Eye (tissue), 1 donor: ENCODE data around the gene KNTC1.
"Not testable (repeated sequence)": the region's sequence is repeated elsewhere in the genome, so short reads cannot be mapped to it uniquely, and the experiment has no call there.

ENCODE experiments used
- DNase-seq: peaks from one replicate; pipeline ENCODE4 v3.0.0-alpha.2; 2015

The KNTC1 gene

DNA sequence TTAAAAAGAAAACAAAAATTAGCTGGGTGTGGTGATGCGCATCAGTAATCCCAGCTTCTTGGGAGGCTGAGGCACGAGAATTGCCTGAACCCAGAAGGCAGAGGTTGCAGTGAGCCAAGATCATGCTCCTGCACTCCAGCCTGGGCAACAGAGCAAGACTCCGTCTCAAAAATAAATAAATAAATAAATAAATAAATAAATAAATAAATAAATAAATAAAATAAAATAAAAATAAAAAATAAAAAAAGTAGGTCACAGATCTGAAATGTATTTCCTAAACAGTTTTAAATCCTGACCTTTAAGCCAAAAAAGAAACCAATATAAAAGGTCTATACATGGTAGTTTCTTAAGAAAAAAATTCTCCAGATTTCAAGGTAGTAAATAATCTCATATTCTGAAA, 14.0 kb upstream of the KNTC1 start:
- not testable (repeated sequence) for DNase-seq

DNA sequence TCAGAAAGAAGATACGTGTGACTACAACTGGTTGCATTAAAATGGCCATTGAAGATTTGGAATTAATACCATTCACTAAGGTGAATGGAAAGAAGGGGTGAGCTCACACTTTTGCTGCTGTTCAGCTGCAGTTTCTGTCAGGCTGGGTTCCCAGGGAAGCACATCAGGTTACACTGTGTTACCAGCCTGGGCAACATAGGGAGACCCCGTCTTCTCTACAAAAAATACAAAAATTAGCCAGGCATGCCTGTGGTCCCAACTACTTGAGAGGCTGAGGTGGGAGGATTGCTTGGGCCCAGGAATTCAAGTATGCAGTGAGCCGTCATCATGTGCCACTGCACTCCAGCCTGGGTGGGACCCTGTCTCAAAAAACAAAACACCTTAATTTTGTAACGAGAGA, 13.4 kb upstream of the KNTC1 start:
- no peak for DNase-seq

DNA sequence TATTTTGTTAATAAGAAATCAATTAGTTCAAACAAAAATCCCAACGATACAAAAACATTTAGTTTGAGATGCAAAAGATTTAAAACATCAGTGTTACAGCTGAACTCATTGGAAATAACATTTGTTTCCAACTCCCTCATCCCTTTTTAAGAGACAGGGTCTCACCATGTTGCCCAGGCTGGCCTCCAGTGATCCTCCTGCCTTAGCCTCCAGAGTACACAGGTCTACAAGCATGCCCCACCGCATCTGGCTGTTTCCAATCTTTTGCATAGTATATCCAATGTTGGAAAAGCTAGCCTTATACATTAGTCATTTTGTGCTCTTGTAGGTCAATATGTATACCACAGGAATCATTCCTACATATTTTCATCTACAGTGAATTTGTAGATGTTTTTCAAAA, 11.8 kb upstream of the KNTC1 start:
- no peak for DNase-seq

DNA sequence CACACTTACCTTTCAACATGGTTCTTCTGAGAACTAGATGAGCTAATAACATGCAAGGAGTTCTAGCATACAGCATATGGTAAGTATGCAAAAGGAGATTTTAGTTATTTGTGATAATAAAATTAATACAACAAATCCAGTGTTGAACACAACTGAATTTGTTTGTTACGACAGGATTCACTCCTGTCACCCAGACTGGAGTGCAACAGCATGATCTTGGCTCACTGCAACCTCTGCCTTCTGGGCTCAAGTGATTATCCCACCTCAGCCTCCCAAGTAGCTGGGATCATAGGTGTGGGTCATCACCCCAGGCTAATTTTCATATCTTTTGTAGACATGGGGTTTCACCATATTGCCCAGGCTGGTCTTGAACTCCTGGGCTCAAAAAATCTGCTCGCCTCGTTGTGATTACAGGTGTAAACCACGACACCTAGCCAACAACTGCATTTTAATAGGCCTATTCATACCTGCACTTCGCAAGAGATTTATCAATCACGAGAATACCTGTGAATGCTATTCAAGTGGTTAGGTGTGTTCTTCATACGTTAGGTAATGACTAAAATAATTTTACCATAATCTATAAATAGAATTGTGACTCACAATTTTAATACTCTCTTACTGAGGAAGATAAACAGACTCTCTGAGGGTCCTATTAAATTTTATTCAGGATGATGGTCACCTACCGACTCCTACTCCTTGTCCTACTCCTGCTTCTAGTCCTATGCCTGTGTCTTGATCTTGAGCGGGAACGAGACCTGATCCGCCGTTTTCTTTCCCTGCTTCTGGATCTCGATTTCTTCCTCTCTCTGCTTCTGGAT, 10.3 kb upstream of the KNTC1 start:
- DNase-seq = no peak

DNA sequence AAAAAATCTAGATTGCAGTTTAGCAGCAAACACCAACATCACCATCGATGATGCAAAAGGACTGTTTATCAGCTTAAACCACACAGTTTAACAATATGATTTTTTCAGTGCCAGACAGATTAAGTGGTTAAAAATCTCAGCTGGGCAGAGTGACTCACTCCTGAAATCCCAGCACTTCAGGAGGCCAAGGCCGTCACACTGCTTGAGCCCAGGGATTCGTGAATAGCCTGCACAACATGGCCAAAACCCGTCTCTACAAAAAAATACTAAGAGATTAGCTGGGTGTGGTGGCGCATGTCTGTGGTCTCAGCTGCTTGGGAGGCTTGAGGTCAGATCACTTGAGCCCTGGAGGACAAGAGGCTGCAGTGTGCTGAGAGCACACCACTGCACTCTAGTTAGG, 9.2 kb upstream of the KNTC1 start:
- DNase-seq = no peak

DNA sequence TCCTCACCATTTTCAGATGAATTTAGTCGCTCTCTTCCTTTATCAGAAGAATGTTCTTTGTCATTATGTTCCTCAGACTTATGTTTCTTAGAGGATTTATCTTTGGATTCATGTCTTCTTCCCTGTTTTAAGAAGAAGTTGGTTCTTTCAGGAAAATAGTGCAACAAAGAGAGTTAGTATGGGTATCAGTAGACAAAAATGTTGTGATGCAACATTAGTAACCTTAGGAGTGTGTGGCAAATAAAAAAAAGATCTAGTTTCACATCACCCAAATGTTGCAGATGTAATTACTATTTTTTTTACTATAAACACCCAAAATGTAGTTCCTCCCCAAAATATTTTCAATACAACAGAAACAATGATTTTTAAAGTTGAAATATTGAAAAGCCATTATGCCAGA, 8.1 kb upstream of the KNTC1 start:
- no peak for DNase-seq

DNA sequence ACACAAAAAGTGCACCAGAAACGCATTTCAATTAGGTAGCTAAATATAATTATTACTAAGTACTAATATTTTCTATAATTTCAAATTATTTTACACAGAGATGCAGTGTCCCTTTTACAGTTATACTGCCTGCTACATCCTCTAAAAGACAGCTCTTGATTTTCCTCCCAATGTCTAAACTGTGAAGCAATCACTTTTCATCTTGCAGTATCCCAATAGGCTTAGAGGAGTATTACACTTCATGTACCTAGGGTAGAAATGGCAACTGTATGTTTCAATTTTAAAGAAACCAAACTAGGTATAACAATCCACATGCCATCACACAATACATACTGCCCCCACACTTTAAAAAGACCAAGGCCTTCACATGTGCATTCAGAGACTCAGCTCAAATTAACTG, 7.6 kb upstream of the KNTC1 start:
- no peak for DNase-seq

DNA sequence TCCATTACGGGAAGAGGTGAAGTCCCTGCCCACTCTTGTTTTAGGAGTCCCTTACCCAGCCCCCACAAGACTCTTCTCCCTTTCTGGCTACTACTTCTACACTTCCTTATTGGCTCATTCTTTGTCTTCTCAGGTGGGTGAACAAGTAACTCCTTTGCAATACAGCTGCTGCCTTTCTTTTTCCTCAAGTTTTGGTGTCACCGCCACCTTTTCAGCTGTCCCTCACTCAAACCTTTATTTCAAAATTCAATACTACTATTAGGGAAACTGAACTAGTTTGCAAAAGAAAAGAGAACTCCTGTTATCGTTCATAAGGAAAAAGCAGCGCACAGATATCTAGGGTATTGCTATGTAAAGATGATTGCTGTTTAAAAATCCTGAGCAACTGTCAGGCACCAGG, 6.4 kb upstream of the KNTC1 start:
- no peak for DNase-seq

DNA sequence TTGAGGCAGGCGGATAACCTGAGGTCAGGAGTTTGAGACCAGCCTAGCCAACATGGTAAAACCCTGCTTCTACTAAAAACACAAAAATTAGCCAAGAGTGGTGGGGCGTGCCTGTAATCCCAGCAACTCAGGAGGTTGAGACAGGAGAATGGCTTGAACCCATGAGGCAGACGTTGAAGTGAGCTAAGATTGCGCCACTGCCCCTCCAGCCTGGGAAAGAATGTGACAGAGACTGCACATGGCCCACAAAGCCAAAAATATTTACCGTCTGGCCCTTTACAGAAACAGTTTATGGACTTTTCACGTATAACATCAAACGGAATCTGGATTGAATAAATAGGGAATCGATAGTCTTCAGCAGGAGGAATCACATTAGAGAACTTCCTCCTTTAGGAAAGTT, 3.8 kb upstream of the KNTC1 start:
- no peak for DNase-seq

DNA sequence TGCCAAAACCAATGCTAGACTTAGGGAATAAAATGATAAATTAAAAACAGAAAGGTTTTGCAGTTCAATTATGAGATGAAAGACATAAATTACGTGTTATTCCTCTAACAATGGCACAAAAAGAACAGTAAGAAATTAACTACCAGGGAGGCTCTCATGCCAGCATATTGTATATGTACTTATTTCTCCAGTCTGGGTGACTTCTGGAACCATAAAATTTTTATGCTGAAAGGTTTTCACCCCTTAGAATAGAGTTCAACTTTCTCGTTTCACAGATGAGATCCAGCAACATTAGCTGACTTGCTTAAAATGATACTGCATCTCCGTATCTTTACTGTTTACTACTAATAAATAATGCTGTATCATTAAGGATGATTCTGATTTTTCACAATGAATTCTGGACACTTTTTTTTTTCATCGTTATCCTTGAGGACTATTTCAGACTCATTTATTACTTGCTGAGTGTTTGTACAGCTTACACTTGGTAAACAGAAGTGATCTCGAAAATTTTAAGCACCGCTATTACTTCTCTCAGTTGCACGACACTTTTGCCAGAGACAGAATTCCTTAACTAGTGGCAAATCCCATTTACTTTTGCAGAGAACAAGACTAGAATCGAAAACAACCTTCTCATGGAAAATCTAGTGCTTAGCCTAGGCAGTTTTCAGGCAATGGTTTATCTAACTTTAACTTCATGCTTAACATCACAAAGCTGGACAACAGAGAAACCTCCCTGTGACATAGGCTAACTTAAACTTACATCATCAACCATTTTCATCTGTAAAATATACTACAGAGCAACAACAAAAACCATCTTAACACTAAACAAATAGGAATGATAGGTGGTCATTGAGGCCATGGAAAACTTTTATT, 3.0 kb upstream of the KNTC1 start:
- no peak for DNase-seq

DNA sequence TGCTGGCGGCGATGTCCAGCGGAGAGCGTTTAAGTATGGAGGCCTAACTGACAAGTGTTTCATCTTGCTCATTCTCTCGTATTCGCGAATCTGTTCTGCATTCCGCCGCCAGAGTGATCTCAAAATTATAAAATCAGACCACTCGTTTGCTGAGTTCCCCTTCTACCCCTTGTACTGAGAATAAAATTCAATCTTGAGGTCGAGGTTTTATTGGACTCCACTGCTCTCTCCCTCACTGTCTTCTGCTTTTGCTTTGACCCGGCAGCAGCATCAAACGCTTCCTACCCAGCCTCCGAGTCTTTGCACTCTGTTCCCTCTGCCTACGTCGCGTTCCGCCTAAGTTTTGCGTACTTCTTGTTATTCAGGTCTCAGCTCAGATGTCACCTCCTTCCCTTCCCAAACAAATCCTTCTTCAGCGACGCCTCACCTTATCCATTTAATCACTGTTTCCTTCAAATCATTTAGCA, 462 bp downstream of the KNTC1 start:
- DNase-seq = peak; percentile 37

DNA sequence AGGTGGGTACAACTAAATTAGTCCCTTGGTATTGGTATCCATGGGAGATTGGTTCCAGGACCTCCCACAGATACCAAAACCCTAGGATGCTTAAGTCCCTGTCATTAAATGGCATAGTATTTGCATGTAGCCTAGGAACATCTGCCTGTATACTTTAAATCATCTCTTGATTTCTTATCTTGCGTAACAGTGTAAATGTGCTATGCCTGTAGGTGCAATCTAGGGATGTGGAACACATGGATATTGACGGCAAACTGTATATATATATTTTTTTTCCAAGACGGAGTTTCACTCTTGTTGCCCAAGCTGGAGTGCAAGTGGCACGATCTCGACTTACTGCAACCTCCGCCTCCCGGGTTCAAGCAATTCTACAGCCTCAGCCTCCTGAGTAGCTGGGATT, 1.5 kb downstream of the KNTC1 start:
- no peak for DNase-seq

DNA sequence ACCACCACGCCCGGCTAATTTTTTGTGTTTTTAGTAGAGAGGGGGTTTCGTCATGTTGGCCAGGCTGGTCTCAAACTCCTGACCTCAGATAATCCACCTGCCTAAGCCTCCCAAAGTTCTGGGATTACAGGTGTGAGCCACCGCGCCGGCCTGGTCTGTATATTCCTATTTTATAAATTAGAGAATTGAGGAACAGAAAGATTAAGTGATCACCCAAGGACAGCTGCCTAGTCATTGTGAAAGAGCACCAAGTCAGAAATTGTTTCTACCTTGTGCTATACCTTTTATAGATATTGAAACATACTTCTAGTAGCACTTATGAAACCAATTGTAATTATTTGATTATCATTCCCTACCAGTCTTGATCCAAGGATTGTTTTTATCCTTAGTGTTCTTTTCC, 1.9 kb downstream of the KNTC1 start:
- no peak for DNase-seq

DNA sequence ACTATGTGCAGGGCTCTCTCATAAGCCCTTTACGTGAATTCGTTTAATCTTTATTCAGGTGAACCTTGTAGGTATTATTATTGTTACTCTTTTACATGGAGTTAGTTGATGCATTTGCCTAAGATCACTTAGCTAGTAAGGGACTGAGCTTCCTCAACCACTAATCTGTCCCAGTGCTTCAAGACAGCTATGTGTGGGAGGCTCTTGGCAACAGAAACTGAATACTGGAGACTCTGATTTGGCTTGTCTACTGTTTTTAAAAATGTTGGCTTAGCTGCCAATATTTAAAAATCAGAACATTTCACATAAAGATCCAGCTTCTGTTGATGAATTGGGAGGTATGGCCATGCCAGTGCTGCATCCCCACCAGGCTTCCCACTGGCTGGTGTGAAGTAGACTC, 6.8 kb downstream of the KNTC1 start:
- DNase-seq = no peak

DNA sequence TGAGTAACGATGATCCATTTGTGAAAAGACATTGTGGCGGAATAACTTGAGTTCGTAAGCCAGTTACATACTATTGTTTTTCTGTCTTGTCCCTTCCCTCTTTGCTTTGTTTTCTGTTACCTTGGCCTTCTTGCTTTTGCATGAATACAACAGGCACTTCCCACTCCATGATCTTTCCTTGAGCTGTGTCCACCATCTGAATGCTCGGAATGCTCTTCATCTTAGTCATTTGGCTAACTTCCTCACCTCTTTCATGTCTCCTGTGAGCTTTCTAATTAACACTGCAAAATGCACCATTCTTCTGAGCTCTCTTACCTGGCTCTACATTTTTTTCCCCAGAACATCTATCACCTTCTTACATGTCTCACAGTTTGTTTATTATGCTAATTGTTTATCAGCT, 10.0 kb downstream of the KNTC1 start:
- DNase-seq = no peak

DNA sequence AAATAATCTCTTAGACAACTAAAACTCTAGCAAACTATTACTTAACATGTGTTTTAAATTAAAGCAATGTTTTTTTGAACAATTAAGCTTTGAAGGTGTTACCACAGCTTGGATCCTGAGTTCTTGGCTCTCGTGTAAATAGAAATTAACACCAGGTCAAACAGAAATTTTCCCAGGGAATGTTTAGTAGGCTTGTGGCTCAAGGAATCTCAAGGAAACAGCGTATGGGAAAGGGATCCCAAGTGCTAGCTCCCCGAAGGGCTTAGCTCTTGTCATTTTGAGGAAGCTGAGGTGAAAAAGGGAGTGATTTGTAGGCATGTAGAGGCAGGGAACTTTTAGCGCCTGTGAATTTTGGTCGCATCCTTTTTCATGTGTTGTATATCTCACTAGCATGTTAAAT, 11.4 kb downstream of the KNTC1 start:
- DNase-seq = no peak

DNA sequence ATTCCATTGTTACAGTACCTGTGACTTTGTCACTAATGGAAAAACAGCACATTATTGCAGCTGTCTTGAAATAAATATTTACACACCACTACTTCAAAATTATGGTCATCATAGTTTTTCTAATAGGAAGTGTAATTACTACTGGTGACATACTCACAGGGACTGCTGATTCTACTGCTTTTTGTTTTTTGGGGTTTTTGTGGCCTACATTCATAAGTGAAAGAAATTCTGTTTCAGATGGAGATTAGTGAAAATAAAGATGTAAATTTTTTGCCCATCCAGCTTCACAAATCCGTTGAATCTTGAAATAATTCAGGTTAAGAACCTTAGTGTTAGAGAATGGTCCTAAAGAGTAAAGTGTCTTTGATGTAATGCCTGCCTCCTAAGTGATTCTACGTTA, 17.5 kb downstream of the KNTC1 start:
- no peak for DNase-seq

DNA sequence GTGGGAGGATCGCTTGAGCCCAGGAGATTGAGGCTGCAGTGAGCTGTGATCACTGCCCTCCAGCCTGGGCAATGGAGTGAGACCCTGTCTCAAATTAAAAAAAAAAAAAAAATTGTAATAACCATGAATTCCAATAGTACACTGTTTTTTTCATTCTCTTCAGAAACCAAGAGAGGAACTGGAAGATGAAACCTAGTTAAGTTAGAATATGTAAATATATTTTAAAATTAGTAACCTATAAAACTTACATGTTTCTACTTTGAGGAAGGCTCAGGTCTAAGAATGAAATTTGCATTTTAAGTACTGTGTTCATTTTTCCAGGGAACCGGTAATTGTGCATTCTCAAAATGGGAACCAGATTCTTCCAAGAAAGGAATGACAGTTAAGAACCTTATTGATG, 18.8 kb downstream of the KNTC1 start:
- no peak for DNase-seq

DNA sequence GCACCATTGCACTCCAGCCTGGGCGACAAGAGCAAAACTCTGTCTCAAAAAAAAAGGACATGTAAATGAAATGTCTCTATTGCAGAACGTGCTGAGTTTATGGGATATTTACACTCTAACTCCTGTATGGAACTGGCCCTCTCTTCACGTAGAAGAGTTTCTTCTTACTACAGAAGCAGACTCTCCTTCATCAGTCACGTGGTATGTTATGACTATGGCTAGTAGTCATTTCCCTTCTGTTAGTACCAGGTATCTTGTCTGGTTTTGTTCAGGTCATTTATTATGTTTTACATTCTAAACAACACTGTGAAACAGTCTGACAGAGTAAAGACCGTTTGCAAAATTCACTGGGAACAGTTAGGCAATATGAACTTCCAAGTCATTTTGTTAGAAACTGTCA, 20.3 kb downstream of the KNTC1 start:
- DNase-seq = no peak

DNA sequence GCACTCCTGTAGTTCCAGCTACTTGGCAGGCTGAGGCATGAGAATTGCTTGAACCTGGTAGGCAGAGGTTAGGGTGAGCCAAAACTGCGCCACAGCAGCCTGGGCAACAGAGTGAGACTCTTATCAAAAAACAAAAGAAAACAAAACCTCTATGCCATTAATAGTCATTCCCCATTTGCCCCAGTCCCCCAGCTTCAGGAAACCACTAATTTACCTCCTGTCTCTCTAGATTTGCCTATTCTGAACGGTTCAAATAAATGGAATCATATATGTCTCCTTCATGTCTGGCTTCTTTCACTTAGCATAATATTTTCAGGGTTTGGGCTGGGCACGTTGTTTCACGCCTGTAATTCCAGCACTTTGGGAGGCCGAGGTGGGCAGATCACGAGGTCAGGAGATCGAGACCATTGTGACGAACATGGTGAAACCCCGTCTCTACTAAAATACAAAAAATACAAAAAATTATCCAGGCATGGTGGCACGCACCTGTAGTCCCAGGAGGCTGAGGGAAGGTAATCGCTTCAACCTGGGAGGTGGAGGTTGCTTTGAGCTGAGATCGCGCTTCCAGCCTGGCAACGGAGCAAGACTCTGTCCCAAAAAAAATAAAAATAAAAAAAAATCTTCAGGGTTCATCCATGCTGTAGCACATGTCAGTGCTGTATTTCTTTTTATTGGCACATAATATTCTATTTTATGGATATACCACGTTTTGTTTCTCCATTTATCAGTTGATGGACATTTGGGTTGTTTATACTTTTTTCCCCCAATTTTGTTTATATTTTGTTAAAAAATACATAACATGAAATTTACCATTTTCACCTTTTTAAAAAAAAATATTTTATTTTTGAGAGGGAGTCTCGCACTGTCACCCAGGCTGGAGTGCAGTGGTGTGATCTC, 31.9 kb downstream of the KNTC1 start:
- DNase-seq = no peak

DNA sequence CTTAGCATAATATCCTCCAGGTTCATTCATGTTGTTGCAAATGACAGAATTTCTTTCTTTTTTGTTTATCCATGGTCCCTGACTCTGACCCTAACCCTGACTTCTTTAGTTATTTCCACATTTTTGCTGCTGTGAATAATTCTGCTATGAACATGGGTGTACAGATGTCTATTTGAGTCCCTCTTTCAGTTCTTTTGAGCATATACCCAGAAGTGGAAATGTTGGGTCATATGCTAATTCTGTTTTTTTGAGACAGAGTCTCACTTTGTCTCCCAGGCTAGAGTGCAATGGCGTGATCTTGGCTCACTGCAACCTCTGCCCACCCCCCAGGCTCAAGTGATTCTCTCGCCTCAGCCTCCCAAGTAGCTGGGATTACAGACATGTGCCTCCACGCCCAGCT, 33.1 kb downstream of the KNTC1 start:
- DNase-seq = no peak

DNA sequence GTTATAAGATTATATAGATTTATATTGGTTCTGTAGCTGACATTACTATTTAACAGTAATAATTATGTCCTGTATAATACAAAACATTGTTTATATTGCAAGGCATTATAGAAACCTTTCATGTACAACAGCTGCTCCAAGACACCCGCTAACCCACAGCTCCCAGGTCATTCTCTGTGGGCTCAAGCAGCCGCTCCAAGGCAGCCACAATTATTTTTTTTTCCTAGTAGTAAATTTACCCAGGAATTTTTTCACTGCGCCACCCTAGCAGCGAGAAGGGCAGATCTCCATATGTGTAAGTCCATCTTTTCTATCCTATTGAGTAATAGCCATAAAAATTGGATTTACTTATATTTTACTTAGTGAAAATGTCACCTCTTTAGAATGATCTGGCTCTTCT, 36.3 kb downstream of the KNTC1 start:
- DNase-seq = no peak

DNA sequence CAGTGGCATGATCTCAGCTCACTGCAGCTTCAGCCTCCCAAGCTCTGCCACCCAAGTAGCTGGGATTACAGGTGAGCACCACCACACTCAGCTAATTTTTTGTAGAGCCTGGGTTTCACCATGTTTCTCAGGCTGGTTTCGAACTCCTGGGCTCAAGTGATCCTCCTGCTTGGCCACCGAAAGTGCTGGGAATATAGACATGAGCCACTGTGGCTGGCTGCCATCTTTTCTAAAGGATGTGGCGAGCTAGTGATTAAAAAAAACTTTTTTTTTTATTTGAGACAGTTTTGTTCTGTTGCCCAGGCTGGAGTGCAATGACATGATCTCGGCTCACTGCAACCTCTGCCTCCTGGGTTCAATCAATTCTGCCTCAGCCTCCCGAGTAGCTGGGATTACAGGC, 39.8 kb downstream of the KNTC1 start:
- DNase-seq = not testable (repeated sequence)
